HepG2 (cell line): ENCODE results near the gene LRATD1. TPM values are rescaled to one million over a fixed set of nuclear protein-coding genes. Genes with fewer than 3 reads are reported as not detected.

Experiments
- BCLAF1 ChIP-seq: fragments of 450-650 bp; IDR thresholded peaks from 2 replicates; pipeline ENCODE4 v1.6.1; 2017; ENCODE audit warnings: mild to moderate bottlenecking
- GABPB1 ChIP-seq: IDR thresholded peaks from 2 replicates; pipeline ENCODE4 v1.6.1; 2016; ENCODE audit warnings: mild to moderate bottlenecking, missing genetic modification reagents, moderate library complexity, missing compliant biosample characterization
- HNRNPLL ChIP-seq: fragments of 200-400 bp; formaldehyde crosslinking; IDR thresholded peaks from 2 replicates; pipeline ENCODE4 v1.6.1; 2017; ENCODE audit warnings: mild to moderate bottlenecking, low read depth, low read length; ENCODE audit not compliant: poor library complexity, severe bottlenecking
- MED8 ChIP-seq: sonication (generic); formaldehyde crosslinking; IDR thresholded peaks from 2 replicates; pipeline ENCODE4 v1.8.1; 2023; ENCODE audit warnings: mild to moderate bottlenecking, missing genetic modification reagents; ENCODE audit not compliant: insufficient replicate concordance
- NFKB2 ChIP-seq: sonication (generic); formaldehyde crosslinking; IDR thresholded peaks from 2 replicates; pipeline ENCODE4 v1.4.0; 2020; ENCODE audit warnings: missing genetic modification reagents, borderline replicate concordance
- PHF21A ChIP-seq: sonication (generic); formaldehyde crosslinking; IDR thresholded peaks from 2 replicates; pipeline ENCODE4 v1.5.0; 2020; ENCODE audit warnings: mild to moderate bottlenecking, missing genetic modification reagents
- POGZ ChIP-seq: sonication (generic); formaldehyde crosslinking; IDR thresholded peaks from 2 replicates; pipeline ENCODE4 v1.4.0; 2020; ENCODE audit warnings: mild to moderate bottlenecking, missing genetic modification reagents
- SIN3A ChIP-seq: IDR thresholded peaks from 2 replicates; pipeline ENCODE4 v1.6.1; 2011; ENCODE audit warnings: low read depth, mild to moderate bottlenecking, control low read depth, low read length, borderline replicate concordance
- SPEN ChIP-seq: sonication (generic); formaldehyde crosslinking; IDR thresholded peaks from 2 replicates; pipeline ENCODE4 v1.5.1; 2020; ENCODE audit warnings: low read depth, mild to moderate bottlenecking, missing genetic modification reagents
- TBX2 ChIP-seq: sonication (generic); formaldehyde crosslinking; IDR thresholded peaks from 2 replicates; pipeline ENCODE4 v1.5.0; 2020; ENCODE audit warnings: missing genetic modification reagents, mild to moderate bottlenecking, borderline replicate concordance
- ZNF281 ChIP-seq: sonication (generic); formaldehyde crosslinking; IDR thresholded peaks from 2 replicates; pipeline ENCODE4 v1.4.0; 2020; ENCODE audit warnings: missing genetic modification reagents, borderline replicate concordance
- ZNF556 ChIP-seq: sonication (generic); formaldehyde crosslinking; IDR thresholded peaks from 2 replicates; pipeline ENCODE4 v1.4.0; 2020; ENCODE audit warnings: mild to moderate bottlenecking, missing genetic modification reagents, borderline replicate concordance
- ZNF703 ChIP-seq: sonication (generic); formaldehyde crosslinking; IDR thresholded peaks from 2 replicates; pipeline ENCODE4 v1.5.1; 2020; ENCODE audit warnings: missing genetic modification reagents, mild to moderate bottlenecking, moderate library complexity, borderline replicate concordance
- polyA plus RNA-seq, 8 experiments: library from polyadenylated mRNA; depleted of rRNA in 3 of 8; stranded (reverse) in 7 of 8; unstranded in 1 of 8; fragments of >200 nt; fragmentation: Illumina TruSeq in 4 of 8; extraction: Trizol in 4 of 8; gene quantifications; 2 replicates each; pipeline versions ENCODE4 v1.2.1 to v1.2.3, GENCODE V29; 2011 to 2016; ENCODE audit warnings: low read depth in 4 of 8, missing spikeins in 1 of 8, mixed read lengths in 1 of 8; ENCODE audit not compliant: insufficient read depth in 1 of 8
- total RNA-seq, 5 experiments: library from RNA; depleted of rRNA; stranded (reverse); fragments of >200 nt; fragmentation: Illumina TruSeq; extraction: Trizol; gene quantifications; 2 replicates each; pipeline ENCODE4 v1.2.3, GENCODE V29; 2016; ENCODE audit warnings: low read depth in 1 of 5
- TF ChIP-seq, protein P1 (sequence below): sonication (generic); formaldehyde crosslinking; IDR thresholded peaks from 2 replicates; pipeline ENCODE4 v1.8.1; 2023; ENCODE audit warnings: mild to moderate bottlenecking, missing genetic modification reagents, borderline replicate concordance
- TF ChIP-seq, protein P2 (sequence below): IDR thresholded peaks from 2 replicates; pipeline ENCODE4 v1.6.1; 2016; ENCODE audit warnings: low read depth, borderline replicate concordance
- TF ChIP-seq, protein P3 (sequence below): sonication (generic); formaldehyde crosslinking; IDR thresholded peaks from 2 replicates; pipeline ENCODE4 v1.8.0; 2022; ENCODE audit warnings: mild to moderate bottlenecking, missing genetic modification reagents, moderate library complexity
- TF ChIP-seq, protein P4 (sequence below): sonication (generic); formaldehyde crosslinking; IDR thresholded peaks from 2 replicates; pipeline ENCODE4 v1.4.0; 2020; ENCODE audit warnings: missing genetic modification reagents, mild to moderate bottlenecking, borderline replicate concordance

LRATD1 gene
- total and polyA plus RNA-seq, 2 of the 13 experiments (the other 11 are each of a cell fraction or from before 2014, with no cell fraction given): 0.07 TPM; not detected in 1

DNA sequence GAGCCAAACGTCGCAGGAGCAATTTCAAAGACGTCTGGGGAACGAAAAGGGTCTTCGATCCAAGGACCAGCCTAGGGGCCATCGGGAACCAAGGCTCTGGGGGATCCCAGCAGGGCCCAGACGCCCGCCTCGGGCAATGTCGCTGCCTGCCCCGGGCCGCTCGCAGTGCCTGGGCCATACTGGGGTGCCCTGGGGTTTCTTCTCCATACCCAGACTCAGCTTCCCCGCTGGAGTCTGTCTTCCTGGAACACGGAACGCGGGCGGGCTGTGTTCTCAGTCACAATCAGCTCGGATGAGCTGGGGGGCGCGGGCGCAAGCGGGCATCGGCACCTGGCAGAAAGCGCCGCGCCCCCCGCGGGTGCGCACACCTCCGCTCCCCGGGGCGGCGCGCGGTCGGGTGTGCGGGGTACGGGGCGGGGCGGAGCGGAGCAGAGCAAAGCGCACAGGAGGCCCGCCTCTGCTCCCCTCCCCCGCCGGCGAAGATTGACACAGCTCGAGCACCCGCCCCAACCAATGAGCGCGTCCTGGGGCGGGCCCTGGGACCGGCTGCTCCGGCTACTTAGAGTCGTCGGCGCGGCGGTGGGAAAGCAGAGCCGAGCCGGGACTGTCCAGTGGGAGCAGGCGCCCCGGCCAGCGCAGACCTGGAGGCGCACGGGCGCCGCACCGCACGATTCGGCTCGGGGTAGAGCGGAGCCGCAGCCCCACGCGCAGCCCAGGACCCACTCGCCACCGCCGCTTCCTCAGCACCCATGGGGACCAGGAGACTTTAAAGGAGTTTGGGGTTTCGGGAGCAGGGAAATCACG lies at the start of gene LRATD1 (continued):
- TF ChIP-seq ZNF703 (no peak), SPEN (CRISPR knock-in tag) (no peak), BCLAF1 (no peak), SIN3A (no peak), MED8 (CRISPR knock-in tag) (no peak), GABPB1 (CRISPR knock-in tag) (peak; percentile 71; the same call in 1 of the 2 replicates), TBX2 (CRISPR knock-in tag) (peak; percentile 13; the same call in 1 of the 2 replicates), NFKB2 (no peak), HNRNPLL (peak; percentile 85), PHF21A (CRISPR knock-in tag) (peak; percentile 27; the same call in 1 of the 2 replicates), ZNF281 (CRISPR knock-in tag) (peak; percentile 37; the same call in 1 of the 2 replicates), POGZ (CRISPR knock-in tag) (no peak), ZNF556 (CRISPR knock-in tag) (no peak)
- TF ChIP-seq, protein P1, sequence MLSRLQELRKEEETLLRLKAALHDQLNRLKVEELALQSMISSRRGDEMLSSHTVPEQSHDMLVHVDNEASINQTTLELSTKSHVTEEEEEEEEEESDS (CRISPR knock-in tag): no peak
- TF ChIP-seq, protein P2, sequence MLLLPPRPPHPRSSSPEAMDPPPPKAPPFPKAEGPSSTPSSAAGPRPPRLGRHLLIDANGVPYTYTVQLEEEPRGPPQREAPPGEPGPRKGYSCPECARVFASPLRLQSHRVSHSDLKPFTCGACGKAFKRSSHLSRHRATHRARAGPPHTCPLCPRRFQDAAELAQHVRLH (CRISPR knock-in tag): no peak
- TF ChIP-seq, protein P3, sequence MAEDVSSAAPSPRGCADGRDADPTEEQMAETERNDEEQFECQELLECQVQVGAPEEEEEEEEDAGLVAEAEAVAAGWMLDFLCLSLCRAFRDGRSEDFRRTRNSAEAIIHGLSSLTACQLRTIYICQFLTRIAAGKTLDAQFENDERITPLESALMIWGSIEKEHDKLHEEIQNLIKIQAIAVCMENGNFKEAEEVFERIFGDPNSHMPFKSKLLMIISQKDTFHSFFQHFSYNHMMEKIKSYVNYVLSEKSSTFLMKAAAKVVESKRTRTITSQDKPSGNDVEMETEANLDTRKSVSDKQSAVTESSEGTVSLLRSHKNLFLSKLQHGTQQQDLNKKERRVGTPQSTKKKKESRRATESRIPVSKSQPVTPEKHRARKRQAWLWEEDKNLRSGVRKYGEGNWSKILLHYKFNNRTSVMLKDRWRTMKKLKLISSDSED (CRISPR knock-in tag): no peak
- TF ChIP-seq, protein P4, sequence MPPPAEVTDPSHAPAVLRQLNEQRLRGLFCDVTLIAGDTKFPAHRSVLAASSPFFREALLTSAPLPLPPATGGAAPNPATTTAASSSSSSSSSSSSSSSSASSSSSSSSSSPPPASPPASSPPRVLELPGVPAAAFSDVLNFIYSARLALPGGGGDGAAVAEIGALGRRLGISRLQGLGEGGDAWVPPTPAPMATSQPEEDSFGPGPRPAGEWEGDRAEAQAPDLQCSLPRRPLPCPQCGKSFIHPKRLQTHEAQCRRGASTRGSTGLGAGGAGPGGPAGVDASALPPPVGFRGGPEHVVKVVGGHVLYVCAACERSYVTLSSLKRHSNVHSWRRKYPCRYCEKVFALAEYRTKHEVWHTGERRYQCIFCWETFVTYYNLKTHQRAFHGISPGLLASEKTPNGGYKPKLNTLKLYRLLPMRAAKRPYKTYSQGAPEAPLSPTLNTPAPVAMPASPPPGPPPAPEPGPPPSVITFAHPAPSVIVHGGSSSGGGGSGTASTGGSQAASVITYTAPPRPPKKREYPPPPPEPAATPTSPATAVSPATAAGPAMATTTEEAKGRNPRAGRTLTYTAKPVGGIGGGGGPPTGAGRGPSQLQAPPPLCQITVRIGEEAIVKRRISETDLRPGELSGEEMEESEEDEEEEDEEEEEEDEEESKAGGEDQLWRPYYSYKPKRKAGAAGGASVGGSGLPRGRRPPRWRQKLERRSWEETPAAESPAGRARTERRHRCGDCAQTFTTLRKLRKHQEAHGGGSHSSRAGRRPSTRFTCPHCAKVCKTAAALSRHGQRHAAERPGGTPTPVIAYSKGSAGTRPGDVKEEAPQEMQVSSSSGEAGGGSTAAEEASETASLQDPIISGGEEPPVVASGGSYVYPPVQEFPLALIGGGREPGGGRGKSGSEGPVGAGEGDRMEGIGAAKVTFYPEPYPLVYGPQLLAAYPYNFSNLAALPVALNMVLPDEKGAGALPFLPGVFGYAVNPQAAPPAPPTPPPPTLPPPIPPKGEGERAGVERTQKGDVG (CRISPR knock-in tag): no peak
